ENCODE data around the gene USH1C.

USH1C gene

DNA sequence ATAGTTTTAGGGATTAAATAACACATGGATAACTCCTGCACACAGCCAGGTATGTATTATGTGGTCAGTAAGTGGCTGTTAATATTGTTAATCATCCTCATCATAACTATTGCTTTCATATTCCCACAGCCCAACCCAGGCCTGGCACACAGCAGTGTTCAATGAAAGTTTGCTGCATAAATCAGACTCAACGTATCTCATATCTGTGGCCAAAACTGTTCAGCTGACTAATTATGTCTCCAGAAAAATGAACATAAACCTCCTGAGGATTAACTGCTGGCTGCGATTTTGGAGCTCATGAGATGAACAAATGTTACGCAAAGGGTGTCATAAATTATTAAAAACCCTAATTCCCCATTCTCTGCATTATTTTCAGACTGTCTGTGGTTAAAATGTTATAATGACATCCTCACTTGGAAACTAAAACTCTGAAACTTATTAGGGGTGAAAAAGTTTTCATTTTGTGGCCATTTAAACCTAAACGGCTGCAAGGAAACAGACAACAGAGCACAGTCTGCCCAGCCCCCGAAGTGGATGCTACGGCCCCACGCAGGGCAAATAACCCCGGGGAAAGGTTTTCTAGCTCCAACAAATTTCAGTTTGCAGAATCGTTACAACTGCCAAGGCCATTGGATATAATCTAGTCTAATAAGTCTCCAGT, 84.8 kb downstream of the USH1C start:
- TF ChIP-seq, protein P1, sequence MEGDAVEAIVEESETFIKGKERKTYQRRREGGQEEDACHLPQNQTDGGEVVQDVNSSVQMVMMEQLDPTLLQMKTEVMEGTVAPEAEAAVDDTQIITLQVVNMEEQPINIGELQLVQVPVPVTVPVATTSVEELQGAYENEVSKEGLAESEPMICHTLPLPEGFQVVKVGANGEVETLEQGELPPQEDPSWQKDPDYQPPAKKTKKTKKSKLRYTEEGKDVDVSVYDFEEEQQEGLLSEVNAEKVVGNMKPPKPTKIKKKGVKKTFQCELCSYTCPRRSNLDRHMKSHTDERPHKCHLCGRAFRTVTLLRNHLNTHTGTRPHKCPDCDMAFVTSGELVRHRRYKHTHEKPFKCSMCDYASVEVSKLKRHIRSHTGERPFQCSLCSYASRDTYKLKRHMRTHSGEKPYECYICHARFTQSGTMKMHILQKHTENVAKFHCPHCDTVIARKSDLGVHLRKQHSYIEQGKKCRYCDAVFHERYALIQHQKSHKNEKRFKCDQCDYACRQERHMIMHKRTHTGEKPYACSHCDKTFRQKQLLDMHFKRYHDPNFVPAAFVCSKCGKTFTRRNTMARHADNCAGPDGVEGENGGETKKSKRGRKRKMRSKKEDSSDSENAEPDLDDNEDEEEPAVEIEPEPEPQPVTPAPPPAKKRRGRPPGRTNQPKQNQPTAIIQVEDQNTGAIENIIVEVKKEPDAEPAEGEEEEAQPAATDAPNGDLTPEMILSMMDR (IDR thresholded peaks at IDR 0.05; ENCODE audit: borderline replicate concordance, control extremely low read depth, extremely low read depth, insufficient read depth, missing control alignments) = no peak
- in situ Hi-C loops (cut with MboI; ENCODE audit: low sequenced_read_pairs, unreplicated experiment) = no loop called here
- no peak for DNase-seq (ENCODE audit: low spot score)

GRCh38 chr11:17458268-17458667, 85.9 kb downstream of the USH1C start:
- TF ChIP-seq, protein P1 (IDR thresholded peaks at IDR 0.05; ENCODE audit: borderline replicate concordance, control extremely low read depth, extremely low read depth, insufficient read depth, missing control alignments) = no peak
- in situ Hi-C loops (cut with MboI; ENCODE audit: low sequenced_read_pairs, unreplicated experiment) = no loop called here
- DNase-seq (ENCODE audit: low spot score) = no peak

- in situ Hi-C loops (cut with MboI; ENCODE audit: low sequenced_read_pairs, unreplicated experiment) = no loop called here
- TF ChIP-seq, protein P1 (IDR thresholded peaks at IDR 0.05; ENCODE audit: borderline replicate concordance, control extremely low read depth, extremely low read depth, insufficient read depth, missing control alignments) = no peak
- DNase-seq (ENCODE audit: low spot score) = no peak
Measured at GRCh38 chr11:17457396-17458173, 86.6 kb downstream of the USH1C start.

DNA sequence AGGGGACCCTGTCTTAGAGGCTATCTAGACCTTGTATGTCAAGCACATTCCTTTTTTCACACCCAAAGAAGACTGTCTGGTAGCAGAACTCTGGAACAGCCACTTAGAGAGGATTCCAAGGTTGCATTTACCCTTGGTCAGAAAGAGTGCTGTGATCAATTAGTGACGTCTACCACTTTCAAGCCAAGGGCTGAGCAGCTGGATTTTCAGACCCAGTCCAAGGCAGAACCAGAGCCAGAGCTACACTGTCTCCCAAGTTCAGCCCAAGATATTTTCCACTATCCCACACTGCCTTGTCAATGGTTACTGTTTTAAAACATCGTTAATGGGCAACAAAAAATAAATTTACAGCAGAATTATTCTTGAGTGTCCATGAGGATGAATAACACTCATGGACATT, 91.5 kb downstream of the USH1C start:
- TF ChIP-seq, protein P1 (IDR thresholded peaks at IDR 0.05; ENCODE audit: borderline replicate concordance, control extremely low read depth, extremely low read depth, insufficient read depth, missing control alignments) = no peak
- in situ Hi-C loops (cut with MboI; ENCODE audit: low sequenced_read_pairs, unreplicated experiment) = no loop called here
- DNase-seq (ENCODE audit: low spot score) = no peak

DNA sequence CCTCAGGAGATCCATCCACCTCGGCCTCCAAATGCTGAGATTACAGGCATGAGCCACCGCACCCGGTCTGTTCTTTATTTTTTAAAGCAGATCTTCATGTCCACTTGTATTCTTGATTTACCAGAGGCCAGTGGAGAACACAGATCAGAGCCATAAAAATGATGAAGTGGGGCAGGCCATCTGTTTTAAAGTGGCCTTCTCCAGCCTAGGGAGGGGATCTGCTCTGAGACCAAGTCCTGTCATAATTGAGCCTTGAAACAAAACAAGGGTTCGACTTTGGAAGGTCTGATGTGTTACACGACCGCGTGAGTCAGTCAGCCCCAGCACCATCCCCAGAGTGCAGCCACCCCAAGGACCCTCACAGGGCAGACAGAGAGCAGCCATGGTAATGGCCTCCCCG, 95.1 kb downstream of the USH1C start:
- TF ChIP-seq, protein P1 (IDR thresholded peaks at IDR 0.05; ENCODE audit: borderline replicate concordance, control extremely low read depth, extremely low read depth, insufficient read depth, missing control alignments) = no peak
- in situ Hi-C loops (cut with MboI; ENCODE audit: low sequenced_read_pairs, unreplicated experiment) = no loop called here
- DNase-seq (ENCODE audit: low spot score) = no peak

- in situ Hi-C loops (cut with MboI; ENCODE audit: low sequenced_read_pairs, unreplicated experiment) = no loop called here
- TF ChIP-seq, protein P1 (IDR thresholded peaks at IDR 0.05; ENCODE audit: borderline replicate concordance, control extremely low read depth, extremely low read depth, insufficient read depth, missing control alignments) = no peak
- no peak for DNase-seq (ENCODE audit: low spot score)
Measured at GRCh38 chr11:17446482-17446881, 97.7 kb downstream of the USH1C start.
